Ascending aorta (tissue), 2 donors: ENCODE measurements around the gene GDAP2. TPM values are rescaled to one million over a fixed set of nuclear protein-coding genes. Genes with fewer than 3 reads are reported as not detected.

ENCODE experiments used
- DNase-seq, 2 donors: peaks; one replicate each; pipeline ENCODE4 v3.0.0-alpha.2; 2019; ENCODE audit warnings: low spot score in 2 of 2
- H3K27ac ChIP-seq, 2 donors: fragments of 200-600 bp; sonication (generic); one replicate each; pipeline ENCODE4 v1.5.1; 2016 to 2017; ENCODE audit warnings: mild to moderate bottlenecking in 1 of 2
- H3K27me3 ChIP-seq: fragments of 200-600 bp; sonication (generic); one replicate; pipeline ENCODE4 v1.5.1; 2017
- H3K36me3 ChIP-seq, 2 donors: fragments of 200-600 bp; sonication (generic); one replicate each; pipeline ENCODE4 v1.5.1; 2016
- H3K4me1 ChIP-seq, 2 donors: fragments of 200-600 bp; sonication (generic); one replicate each; pipeline ENCODE4 v1.5.1; 2016 to 2017; ENCODE audit warnings: mild to moderate bottlenecking in 1 of 2
- H3K4me3 ChIP-seq, 2 donors: fragments of 200-600 bp; sonication (generic); one replicate each; pipeline ENCODE4 v1.5.1; 2016 to 2017; ENCODE audit warnings: mild to moderate bottlenecking in 1 of 2
- H3K9me3 ChIP-seq, 2 donors: fragments of 200-600 bp; sonication (generic); one replicate each; pipeline ENCODE4 v1.5.1; 2016
- CTCF ChIP-seq, 3 experiments: fragments of 200-600 bp in 2 of 3; fragments of 450-650 bp in 1 of 3; sonication (generic) in 2 of 3; IDR thresholded peaks; one replicate each; pipeline ENCODE4 v1.5.1; 2016 to 2019; ENCODE audit warnings: antibody characterized with exemption in 3 of 3, mild to moderate bottlenecking in 1 of 3, moderate library complexity in 1 of 3
- intact Hi-C: fragments of 100-400 bp; cut with DNase I; formaldehyde crosslinking; loops from one replicate; pipeline ENCODE4 v1.15.1; 2023
- total RNA-seq: library from RNA; depleted of rRNA; stranded (reverse); fragments of >200 nt; gene quantifications from one replicate; pipeline ENCODE4 v1.1.0, GENCODE V29; 2016

The GDAP2 gene
- total RNA-seq, 1 donor from 2014 or later = 9.5 TPM

GRCh38 chr1:117826119-117826518 is 103.3 kb downstream of the GDAP2 start:
- Histone ChIP-seq H3K27ac (peak overlapping the region; percentile 59 to 74), H3K36me3 (no peaks in the 10 kb centered on the region), H3K27me3 (no peaks in the 10 kb centered on the region), H3K4me3 (no peak overlapping the region), H3K4me1 (peaks cover 21 to 46% of the 10 kb centered on the region in 2 donors), H3K9me3 (peaks cover 0 to 7% of the 10 kb centered on the region in 2 donors)
- no peak for DNase-seq
- intact Hi-C loops = loop anchor here (5.0 kb wide), 2 partner anchors 41 to 219 kb away; partner anchors contain the start of gene TENT5C
- no peak for TF ChIP-seq CTCF (IDR thresholded peaks at IDR 0.05)

- peak overlapping the region; percentile 59 to 74 for H3K27ac ChIP-seq
- DNase-seq = no peak
- H3K4me1 ChIP-seq = peaks cover 23 to 50% of the 10 kb centered on the region in 2 donors
- no peaks in the 10 kb centered on the region for H3K27me3 ChIP-seq
- no peak for TF ChIP-seq CTCF (IDR thresholded peaks at IDR 0.05)
- intact Hi-C loops = loop anchor here (5.0 kb wide), 2 partner anchors 42 to 218 kb away; partner anchors contain the start of gene TENT5C
- H3K36me3 ChIP-seq = no peaks in the 10 kb centered on the region
- peaks cover 0 to 4% of the 10 kb centered on the region in 2 donors for H3K9me3 ChIP-seq
- no peak overlapping the region for H3K4me3 ChIP-seq
Observed at GRCh38 chr1:117825414-117825813, 104.0 kb downstream of the GDAP2 start.

GRCh38 chr1:117824616-117825015 is 104.8 kb downstream of the GDAP2 start:
- Histone ChIP-seq H3K9me3 (no peaks in the 10 kb centered on the region), H3K27me3 (no peaks in the 10 kb centered on the region), H3K4me3 (no peak overlapping the region), H3K36me3 (no peaks in the 10 kb centered on the region), H3K4me1 (peaks cover 23 to 51% of the 10 kb centered on the region in 2 donors), H3K27ac (peak overlapping the region; percentile 26 to 59)
- no peak for DNase-seq
- intact Hi-C loops = loop anchor here (5.0 kb wide), 4 partner anchors 43 to 217 kb away; partner anchors contain the start of gene TENT5C
- no peak for TF ChIP-seq CTCF (IDR thresholded peaks at IDR 0.05)

- no peaks in the 10 kb centered on the region for H3K27me3 ChIP-seq
- peaks cover 15 to 44% of the 10 kb centered on the region in 2 donors for H3K4me1 ChIP-seq
- H3K4me3 ChIP-seq = no peak overlapping the region
- TF ChIP-seq CTCF (IDR thresholded peaks at IDR 0.05) = no peak
- no peak for DNase-seq
- H3K27ac ChIP-seq = peak overlapping the region; percentile 53 to 74
- intact Hi-C loops = loop anchor here (5.0 kb wide), 2 partner anchors 125 to 145 kb away; no protein-coding TSS in a partner anchor
- H3K36me3 ChIP-seq = no peaks in the 10 kb centered on the region
- H3K9me3 ChIP-seq = no peaks in the 10 kb centered on the region
Observed at GRCh38 chr1:117821774-117822482, 107.5 kb downstream of the GDAP2 start.

GRCh38 chr1:117821382-117821755 is 108.1 kb downstream of the GDAP2 start:
- Histone ChIP-seq H3K9me3 (no peaks in the 10 kb centered on the region), H3K27me3 (no peaks in the 10 kb centered on the region), H3K4me3 (no peak overlapping the region), H3K4me1 (peaks cover 13 to 38% of the 10 kb centered on the region in 2 donors), H3K36me3 (no peaks in the 10 kb centered on the region), H3K27ac (peak overlapping the region; percentile 53 to 74)
- DNase-seq = no peak
- intact Hi-C loops = loop anchor here (5.0 kb wide), 2 partner anchors 124 to 144 kb away; no protein-coding TSS in a partner anchor
- TF ChIP-seq CTCF (IDR thresholded peaks at IDR 0.05) = no peak
